Keratinocyte (primary cell): ENCODE results near the gene PITPNC1. TPM values are rescaled to one million over a fixed set of nuclear protein-coding genes. Genes with fewer than 3 reads are reported as not detected.
"Not testable (repeated sequence)": the region's sequence is repeated elsewhere in the genome, so short reads cannot be mapped to it uniquely, and the experiment has no call there.

Source experiments
- DNase-seq: peaks from one replicate; pipeline ENCODE4 v3.0.0-alpha.2; 2011; ENCODE audit warnings: low read depth, missing footprints, low spot score
- FAIRE-seq: peaks from 2 replicates; lab custom pipeline; 2011; peaks lifted over from hg19 to GRCh38; lab: Jason Lieb, UNC
- H2AFZ ChIP-seq: 2 replicates; pipeline ENCODE4 v1.6.0; 2012; ENCODE audit warnings: low read length, control low read depth, inconsistent platforms; ENCODE audit not compliant: control insufficient read depth
- H3K27ac ChIP-seq: 2 replicates; pipeline ENCODE4 v1.5.1; 2011; ENCODE audit warnings: low read length; ENCODE audit not compliant: control insufficient read depth, insufficient read depth
- H3K27me3 ChIP-seq: 3 replicates; pipeline ENCODE4 v1.6.0; 2011; ENCODE audit warnings: low read length; ENCODE audit not compliant: control insufficient read depth, insufficient read depth; ENCODE audit errors: extremely low read depth
- H3K36me3 ChIP-seq, 2 experiments: 2 replicates in 1 of 2; 3 replicates in 1 of 2; pipeline ENCODE4 v1.5.1; 2011; ENCODE audit warnings: low read length in 2 of 2, mild to moderate bottlenecking in 1 of 2; ENCODE audit not compliant: control insufficient read depth in 2 of 2, insufficient read depth in 2 of 2; ENCODE audit errors: extremely low read depth in 1 of 2
- H3K4me1 ChIP-seq: 3 replicates; pipeline ENCODE4 v1.5.1; 2011; ENCODE audit warnings: low read length; ENCODE audit not compliant: control insufficient read depth, insufficient read depth; ENCODE audit errors: extremely low read depth
- H3K4me2 ChIP-seq: 3 replicates; pipeline ENCODE4 v1.6.0; 2011; ENCODE audit warnings: low read depth, low read length; ENCODE audit not compliant: control insufficient read depth, insufficient read depth; ENCODE audit errors: extremely low read depth
- H3K4me3 ChIP-seq, 3 experiments: fragments of 200-600 bp in 1 of 3; sonication (generic) in 1 of 3; 2 replicates in 2 of 3; 3 replicates in 1 of 3; pipeline ENCODE4 v1.5.1; 2011 to 2016; ENCODE audit warnings: low read length in 3 of 3, mild to moderate bottlenecking in 3 of 3, control low read depth in 2 of 3, inconsistent platforms in 1 of 3, low read depth in 1 of 3, mixed read lengths in 1 of 3, mixed run types in 1 of 3, moderate library complexity in 1 of 3; ENCODE audit not compliant: control insufficient read depth in 2 of 3, insufficient read depth in 2 of 3; ENCODE audit errors: extremely low read depth in 1 of 3
- H3K79me2 ChIP-seq: 2 replicates; pipeline ENCODE4 v1.6.0; 2012; ENCODE audit warnings: low read length; ENCODE audit not compliant: control insufficient read depth, insufficient read depth
- H3K9ac ChIP-seq: 3 replicates; pipeline ENCODE4 v1.6.0; 2011; ENCODE audit warnings: low read length; ENCODE audit not compliant: control insufficient read depth, insufficient read depth; ENCODE audit errors: extremely low read depth
- H3K9me1 ChIP-seq: 3 replicates; pipeline ENCODE4 v1.6.0; 2011; ENCODE audit warnings: low read length; ENCODE audit not compliant: control insufficient read depth, insufficient read depth; ENCODE audit errors: extremely low read depth
- H3K9me3 ChIP-seq: 2 replicates; pipeline ENCODE4 v1.5.1; 2012; ENCODE audit warnings: low read depth, low read length; ENCODE audit not compliant: control insufficient read depth
- H4K20me1 ChIP-seq: 3 replicates; pipeline ENCODE4 v1.6.0; 2011; ENCODE audit warnings: low read length; ENCODE audit not compliant: control insufficient read depth, insufficient read depth; ENCODE audit errors: extremely low read depth
- CTCF ChIP-seq, 3 experiments: IDR thresholded peaks in 1 of 3; conservative IDR thresholded peaks in 1 of 3; optimal IDR thresholded peaks in 1 of 3; 2 replicates in 2 of 3; 3 replicates in 1 of 3; pipeline versions ENCODE3 to v1.5.1; 2011; ENCODE audit warnings: low read length in 3 of 3, mild to moderate bottlenecking in 3 of 3, moderate library complexity in 2 of 3, control low read depth in 1 of 3, inconsistent platforms in 1 of 3; ENCODE audit not compliant: insufficient read depth in 2 of 3; ENCODE audit errors: extremely low read depth in 1 of 3
- EZH2 ChIP-seq: IDR thresholded peaks from one replicate; pipeline ENCODE4 v1.6.1; 2012; ENCODE audit warnings: inconsistent platforms, mild to moderate bottlenecking, low read length, moderate library complexity
- dilution Hi-C: fragments of 300-500 bp; cut with MboI; formaldehyde crosslinking; loops from one replicate; pipeline ENCODE4 v1.7.0; 2020; ENCODE audit warnings: low sequenced_read_pairs; ENCODE audit not compliant: extremely low pct_ligation_motif_present
- polyA plus RNA-seq, 5 experiments: library from polyadenylated mRNA; depleted of rRNA in 3 of 5; stranded (reverse) in 3 of 5; stranded (forward) in 1 of 5; unstranded in 1 of 5; fragments of >200 nt; gene quantifications; 1 replicate in 1 of 5; 2 replicates in 3 of 5; 3 replicates in 1 of 5; pipeline versions ENCODE4 v1.2.1 to v1.2.3, GENCODE V29; 2011 to 2012; ENCODE audit warnings: missing spikeins in 2 of 5, low read depth in 1 of 5, low replicate concordance in 1 of 5

The PITPNC1 gene
- polyA plus RNA-seq, 1 donor (not counting 4 experiments of a cell fraction or from before 2014, with no cell fraction given), result 24.8 TPM

DNA sequence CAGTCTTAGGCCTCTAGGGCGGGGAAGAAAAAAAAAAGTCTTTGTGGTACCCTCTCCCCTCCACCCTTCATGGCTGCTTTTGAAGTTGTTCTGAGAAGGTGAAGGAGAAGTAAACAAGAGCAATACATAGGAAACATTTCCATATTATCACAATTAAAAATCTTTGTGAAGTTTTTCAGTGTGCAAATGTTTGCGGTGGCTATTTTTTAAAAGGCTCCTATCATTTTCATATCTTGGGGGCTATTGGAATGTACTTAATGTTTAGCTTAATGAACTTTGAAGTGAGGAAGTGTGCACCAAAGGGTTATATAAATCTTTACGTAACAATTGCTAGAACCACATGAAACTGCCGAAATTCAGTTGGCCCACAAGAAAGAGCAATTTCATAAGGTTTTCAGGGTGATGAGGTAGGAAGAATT lies 348.3 kb downstream of the PITPNC1 start:
- Histone ChIP-seq H3K9me3 (no peaks in the 10 kb centered on the region), H3K79me2 (peaks cover 12% of the 10 kb centered on the region), H3K36me3 (peaks cover 22 to 38% of the 10 kb centered on the region in 2 experiments), H3K9ac (no peak overlapping the region), H3K4me3 (no peak overlapping the region), H3K27me3 (no peaks in the 10 kb centered on the region), H3K27ac (no peak overlapping the region), H3K4me2 (no peak overlapping the region), H3K4me1 (no peaks in the 10 kb centered on the region), H4K20me1 (no peaks in the 10 kb centered on the region), H2AFZ (no peak overlapping the region), H3K9me1 (no peaks in the 10 kb centered on the region)
- TF ChIP-seq CTCF (optimal IDR thresholded peaks at IDR 0.05 in 1 of 3, IDR thresholded peaks at IDR 0.05 in 1 of 3, conservative IDR thresholded peaks at IDR 0.05 in 1 of 3; ENCODE audit: extremely low read depth in 1 of 3, insufficient read depth in 2 of 3, low read length in 3 of 3), result no peak
- no peak for TF ChIP-seq EZH2
- dilution Hi-C loops, result no loop called here
- FAIRE-seq (no peak), DNase-seq (no peak)

DNA sequence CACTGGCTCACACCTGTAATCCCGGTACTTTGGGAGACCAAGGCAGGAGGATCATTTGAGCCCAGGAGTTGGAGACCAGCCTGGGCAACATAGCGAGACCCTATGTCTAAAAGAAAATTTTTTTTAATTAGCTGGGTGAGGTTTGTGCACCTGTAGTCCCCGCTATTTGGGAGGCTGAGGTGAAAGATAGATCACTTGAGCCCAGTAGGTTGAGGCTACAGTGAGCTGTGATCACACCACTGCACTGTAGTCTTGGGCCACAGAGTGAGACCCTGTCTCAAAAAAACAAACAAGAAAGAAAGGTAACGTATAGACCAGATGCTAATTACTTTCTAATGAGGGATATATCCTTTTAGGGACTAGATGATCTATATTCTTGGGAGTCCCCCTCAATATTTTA lies 348.7 kb downstream of the PITPNC1 start:
- Histone ChIP-seq H3K9me3 (no peaks in the 10 kb centered on the region), H3K27me3 (no peaks in the 10 kb centered on the region), H3K4me3 (no peak overlapping the region), H3K9me1 (no peaks in the 10 kb centered on the region), H3K79me2 (peaks cover 11% of the 10 kb centered on the region), H3K4me1 (no peaks in the 10 kb centered on the region), H3K36me3 (peaks cover 20 to 38% of the 10 kb centered on the region in 2 experiments), H3K4me2 (no peak overlapping the region), H2AFZ (no peak overlapping the region), H3K9ac (no peak overlapping the region), H3K27ac (no peak overlapping the region), H4K20me1 (no peaks in the 10 kb centered on the region)
- DNase-seq (no peak), FAIRE-seq (no peak)
- no peak for TF ChIP-seq CTCF (optimal IDR thresholded peaks at IDR 0.05 in 1 of 3, IDR thresholded peaks at IDR 0.05 in 1 of 3, conservative IDR thresholded peaks at IDR 0.05 in 1 of 3; ENCODE audit: extremely low read depth in 1 of 3, insufficient read depth in 2 of 3, low read length in 3 of 3)
- no peak for TF ChIP-seq EZH2
- dilution Hi-C loops, result no loop called here

DNA sequence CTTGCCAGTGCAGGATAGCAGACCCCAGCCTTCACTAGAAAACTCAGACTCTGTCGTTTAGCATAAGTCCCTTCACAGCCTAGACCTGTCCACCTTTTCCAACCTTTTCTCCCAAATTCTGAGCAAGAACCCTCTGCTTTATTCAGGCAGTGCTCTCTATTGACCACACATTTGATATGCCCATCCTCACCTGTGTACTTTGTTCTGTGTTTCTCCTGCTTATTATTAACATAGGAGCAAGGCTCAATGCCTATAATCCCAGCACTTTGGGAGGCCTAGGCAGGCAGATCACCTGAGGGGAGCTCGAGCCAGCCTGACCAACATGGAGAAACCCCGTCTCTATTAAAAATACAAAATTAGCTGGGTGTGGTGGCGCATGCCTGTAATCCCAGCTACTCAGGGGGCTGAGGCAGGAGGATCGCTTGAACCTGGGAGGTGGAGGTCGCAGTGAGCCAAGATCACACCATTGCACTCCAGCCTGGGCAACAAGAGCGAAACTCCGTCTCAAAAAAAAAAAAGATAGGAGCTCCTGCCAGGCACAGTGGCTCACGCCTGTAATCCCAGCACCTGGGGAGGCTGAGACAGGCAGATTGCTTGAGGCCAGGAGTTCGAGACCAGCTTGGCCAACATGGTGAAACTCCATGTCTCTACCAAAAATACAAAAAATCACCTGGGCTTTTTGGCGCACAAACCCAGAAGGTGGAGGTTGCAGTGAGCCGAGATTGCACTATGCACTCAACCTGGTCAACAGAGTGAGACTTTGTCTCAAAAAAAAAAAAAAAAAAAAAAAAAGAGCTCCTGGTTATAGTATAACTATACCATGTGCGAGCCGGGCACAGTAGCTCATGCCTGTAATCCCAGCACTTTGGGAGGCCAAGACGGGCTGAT lies 350.3 kb downstream of the PITPNC1 start:
- DNase-seq, H2AFZ ChIP-seq, FAIRE-seq, H3K27me3 ChIP-seq, H4K20me1 ChIP-seq, H3K4me3 ChIP-seq, H3K9me1 ChIP-seq, dilution Hi-C loops, H3K9me3 ChIP-seq, H3K4me1 ChIP-seq, H3K4me2 ChIP-seq, H3K9ac ChIP-seq, H3K27ac ChIP-seq: not testable (repeated sequence)
- Histone ChIP-seq H3K79me2 (peaks cover 14% of the 10 kb centered on the region), H3K36me3 (peaks cover 13 to 30% of the 10 kb centered on the region in 2 experiments)
